Endometrium (tissue), 2 donors: ENCODE measurements around the gene TTLL12.

Experiments
- FAIRE-seq: peaks from 2 replicates; lab custom pipeline; 2012; peaks lifted over from hg19 to GRCh38; lab: Jason Lieb, UNC
- donor health status: control.
- donor health status: control.

The TTLL12 gene

DNA sequence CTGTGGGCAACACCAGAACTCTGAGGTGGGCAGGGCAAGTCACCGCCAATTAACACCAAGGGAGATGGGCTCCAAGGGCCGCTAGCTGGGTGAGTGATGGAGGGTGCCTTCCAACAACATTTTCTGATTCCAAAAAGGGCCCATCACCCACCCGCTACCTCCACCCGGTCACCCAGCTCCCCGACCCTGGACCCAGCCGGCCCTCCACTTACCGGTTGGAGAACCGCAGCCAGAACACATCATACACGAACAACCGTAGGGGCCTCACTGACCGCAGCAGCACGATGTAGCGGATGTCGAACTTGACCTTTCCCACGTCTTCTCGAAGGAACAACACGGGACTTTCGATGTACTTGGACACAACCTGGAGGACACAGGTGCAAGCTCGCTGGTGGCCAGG, 14.7 kb downstream of the TTLL12 start:
- no peak for FAIRE-seq

DNA sequence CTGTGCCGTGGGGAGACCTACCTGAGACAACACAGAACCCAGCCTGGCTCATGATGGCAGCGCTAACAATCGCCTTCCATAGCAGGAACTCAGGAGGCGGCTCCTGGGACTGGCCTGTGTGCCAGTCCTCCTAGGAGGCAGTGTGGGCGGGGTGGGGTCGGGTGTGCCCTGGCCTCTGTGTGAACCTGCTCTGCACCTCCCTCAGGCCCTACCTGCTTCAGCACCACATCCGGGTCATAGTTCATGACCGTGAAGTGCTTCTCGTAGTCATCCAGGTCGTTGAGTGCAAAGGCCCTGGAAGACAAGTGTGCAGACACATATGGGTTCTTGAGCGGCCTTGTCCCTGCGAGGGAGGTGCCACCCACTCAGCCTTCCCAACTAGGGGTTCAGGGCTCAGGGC, 15.3 kb downstream of the TTLL12 start:
- FAIRE-seq: no peak

DNA sequence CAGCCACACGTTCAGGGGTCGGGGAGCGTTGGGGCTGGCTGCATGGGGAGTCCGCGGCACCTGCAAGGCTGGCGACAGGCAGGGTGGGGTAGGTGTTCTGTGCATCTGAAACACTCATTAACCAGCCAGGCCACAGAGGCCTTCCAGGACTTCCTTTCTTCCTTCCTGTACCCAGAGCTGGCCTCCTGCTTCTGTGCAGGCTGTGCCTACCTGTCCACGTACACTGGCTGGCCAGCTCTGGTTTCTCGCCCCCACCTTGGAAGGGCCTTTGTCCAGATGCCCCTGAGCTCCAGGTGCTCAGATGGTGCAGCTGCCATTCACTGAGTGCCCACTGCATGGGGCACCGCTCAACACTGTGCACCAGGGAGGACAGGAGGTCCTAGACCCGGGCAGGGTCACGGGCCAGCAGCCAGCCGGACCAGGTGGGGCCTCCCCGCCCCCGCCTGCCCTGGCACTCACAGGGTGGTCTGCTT, 15.9 kb downstream of the TTLL12 start:
- no peak for FAIRE-seq

DNA sequence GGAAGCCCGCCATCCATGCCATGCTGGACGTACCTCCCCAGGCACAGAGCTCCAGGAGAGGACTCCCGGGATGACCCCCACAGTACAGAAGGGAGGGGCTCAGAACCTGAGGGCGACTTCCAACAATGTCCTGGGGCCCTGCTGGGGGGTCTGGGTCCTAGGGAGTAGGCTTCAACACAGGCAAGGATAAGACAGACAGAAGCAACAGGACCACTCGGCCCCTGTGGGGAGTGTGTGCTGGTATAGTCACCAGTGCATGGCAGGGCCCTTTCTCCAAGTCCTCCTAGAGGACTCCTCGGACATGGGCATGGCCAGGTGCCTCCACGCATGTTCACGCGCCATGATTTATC, 16.8 kb downstream of the TTLL12 start:
- FAIRE-seq: no peak

DNA sequence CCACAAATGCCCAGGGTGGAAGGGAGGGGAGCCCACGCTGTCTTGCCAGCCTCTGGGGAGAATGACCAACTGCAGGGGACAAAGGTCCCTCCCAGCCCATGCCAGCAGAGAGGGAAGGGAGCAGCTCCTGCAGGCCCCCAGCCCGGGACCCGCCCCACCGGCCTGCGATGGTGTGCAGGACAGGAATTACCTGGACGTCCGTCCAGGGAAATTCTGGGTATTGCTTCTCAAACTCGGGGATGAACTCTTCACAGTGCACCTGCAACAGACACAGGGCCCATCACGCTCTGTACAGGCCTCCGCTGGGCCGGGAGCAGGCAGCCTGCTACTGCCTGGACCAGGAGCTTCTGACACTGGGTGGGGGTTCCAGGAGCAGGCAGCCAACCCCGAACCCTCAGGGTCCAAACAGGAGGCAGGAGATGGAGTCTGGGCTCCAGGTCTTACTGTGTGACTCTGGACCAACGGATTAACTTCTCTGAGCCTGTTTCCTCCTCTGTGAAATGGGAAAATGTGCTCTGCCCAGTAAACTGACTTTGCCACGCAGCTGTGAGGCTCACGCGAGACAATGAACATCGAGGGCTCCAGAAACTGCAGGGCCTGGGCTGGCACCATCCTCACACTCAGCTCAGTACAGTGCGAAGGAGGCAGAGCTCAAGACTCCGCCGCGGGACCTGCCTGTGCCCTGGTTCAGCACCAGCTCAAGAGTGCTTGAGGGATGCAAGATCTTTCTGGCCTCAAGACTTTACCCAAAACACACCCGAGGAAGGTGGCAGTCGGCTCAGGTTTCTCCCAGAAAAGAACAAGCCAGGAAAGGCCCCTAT, 17.4 kb downstream of the TTLL12 start:
- FAIRE-seq: no peak

DNA sequence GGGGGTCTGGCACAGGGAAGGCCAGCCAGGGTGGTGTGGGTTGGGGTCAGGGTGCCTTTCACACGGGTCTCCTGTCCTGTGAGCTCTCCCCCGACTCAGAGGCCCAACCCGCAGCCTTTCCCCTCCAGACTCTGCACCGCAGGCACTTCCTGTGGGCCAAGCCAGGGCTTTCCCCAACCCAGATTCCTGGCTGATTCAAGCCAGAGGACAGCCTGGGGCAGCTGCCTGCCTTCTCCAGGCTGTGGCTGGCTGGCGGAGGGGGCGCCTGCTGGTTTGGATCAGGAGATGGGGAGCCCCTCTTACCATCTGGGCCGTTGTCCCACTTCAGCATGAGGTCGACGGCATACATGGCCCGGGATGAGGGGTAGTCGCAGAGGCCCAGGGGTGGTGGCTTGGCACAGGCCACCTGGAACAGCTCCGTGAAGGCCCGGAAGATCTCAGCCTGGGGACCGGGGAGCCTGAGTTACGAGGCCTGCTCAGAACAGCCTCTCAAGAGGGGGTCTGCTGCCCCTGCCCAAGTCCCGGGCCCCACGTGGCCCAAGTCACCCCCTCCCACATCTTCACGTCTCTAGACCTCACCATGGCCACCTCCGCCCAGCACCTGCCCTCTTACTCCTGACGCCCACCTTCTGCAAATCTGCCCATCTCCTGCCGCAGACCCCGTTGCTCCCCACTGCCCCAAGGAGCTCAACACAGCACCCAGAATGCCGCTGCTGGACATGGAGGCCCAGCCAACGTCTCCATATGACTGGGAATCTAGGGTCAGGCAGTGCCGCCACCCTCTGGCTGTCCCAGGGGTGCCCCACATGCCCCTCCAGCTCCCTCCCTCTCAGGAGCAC, 18.2 kb downstream of the TTLL12 start:
- FAIRE-seq: no peak

DNA sequence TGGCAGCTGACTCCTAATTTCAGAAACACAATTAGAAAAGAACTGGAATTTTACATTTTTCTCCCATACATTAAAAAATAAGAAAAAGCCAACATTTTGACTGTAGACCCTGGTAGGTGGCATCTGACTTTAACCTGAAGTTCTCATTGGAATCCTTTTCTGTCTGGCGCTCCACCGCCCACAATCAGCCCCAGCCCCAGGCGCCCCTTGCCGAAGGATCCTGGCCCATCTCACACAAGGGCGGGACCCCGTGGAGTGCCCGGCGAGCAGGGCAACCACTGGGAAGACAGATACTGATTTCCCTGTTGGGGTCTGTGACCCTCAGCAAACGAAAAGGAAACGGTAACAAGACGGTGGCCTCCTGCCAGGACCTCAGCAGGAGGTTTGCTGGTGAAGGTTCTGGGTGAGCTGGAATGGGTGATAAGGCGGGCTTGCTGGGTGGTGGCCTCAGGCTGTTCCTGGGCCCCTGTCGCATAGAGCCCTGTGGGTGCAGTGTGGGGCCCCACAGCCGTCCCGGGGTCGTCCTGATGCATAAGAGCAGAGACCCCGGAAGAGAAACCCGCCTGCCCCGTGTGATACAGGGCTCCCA, 19.8 kb downstream of the TTLL12 start:
- no peak for FAIRE-seq

DNA sequence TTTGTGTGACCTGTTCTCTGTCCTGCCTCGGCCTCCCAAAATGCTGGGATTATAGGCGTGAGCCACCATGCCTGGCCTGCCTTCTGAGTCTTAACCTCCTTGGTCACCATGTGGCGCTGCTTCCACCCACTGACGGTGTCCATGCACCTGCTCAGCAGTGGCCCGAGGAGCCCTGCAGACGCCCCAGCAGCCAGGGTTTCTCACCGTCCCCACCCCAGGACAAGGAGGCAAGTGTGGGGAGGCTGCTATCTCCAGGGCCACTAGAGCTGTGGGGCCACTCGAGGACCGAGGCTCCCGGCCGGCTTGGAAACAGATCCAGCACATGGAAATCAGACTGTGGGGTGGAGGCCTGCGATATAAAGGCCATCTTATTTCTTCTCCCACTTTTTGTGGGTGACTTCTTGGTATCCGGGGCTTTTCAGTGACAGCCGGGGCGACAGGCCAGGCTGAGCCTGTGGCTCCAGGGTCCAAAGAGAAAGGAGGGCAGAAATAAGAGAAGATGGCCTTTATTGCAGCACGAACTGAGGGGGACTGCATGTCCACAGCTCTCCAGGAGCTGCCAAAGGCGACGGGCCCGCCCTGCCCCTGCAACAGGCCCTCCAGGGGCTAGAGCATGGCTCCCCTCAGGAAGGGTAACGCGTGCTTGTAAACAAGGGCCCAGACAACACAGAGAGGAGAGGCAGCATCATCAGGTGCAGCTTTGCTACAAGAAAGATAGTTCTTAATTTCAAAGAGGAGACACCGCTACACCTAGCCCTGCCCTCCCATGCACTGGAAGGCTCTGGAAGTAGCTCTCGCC, 20.6 kb downstream of the TTLL12 start:
- no peak for FAIRE-seq

DNA sequence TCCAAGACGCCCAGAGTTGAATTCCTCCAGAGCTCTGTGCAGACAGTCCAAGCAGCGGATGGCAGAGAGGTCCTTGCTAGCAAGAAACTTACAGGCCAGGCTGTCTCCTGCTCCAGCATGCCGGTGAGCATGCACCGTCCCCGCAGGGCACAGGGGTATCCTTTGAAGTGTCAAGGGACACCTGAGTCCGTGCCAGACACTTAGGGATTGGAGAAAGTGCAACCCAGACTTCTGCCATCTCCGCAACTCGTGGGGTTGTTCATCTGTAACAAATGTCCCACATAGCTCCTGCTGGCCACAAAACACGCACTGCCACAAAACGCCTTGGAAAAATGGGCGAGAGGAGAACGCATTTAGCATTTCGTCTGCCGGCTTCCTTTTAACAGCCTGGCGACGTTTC, 22.3 kb downstream of the TTLL12 start:
- no peak for FAIRE-seq

DNA sequence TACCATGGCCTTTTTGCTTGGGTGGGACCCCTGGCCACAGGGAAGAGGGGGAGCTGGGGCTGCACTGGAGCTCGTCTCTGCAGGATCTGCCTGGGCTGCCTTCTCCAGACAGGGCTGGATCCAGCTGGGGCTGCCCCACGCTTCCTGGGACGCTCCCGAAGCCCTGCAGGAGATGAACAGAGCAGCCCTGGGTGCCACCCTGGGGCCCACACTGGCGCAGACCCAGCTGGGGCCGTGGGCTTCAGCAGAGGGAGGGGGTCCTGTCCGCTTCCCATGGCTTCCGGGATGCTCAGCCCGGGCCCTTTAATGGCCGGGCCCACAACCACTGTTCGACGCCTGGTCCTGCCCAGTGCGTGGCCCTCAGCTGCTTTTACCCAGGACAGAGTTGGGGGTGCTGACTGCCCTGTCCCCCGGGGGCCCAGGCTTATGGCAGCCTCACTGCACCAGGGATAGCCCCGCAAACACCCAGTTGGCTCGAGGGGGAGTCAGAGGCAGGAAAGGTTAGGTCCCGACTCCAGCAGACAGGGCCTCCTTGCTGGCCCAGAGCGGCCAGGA, 23.6 kb downstream of the TTLL12 start:
- no peak for FAIRE-seq

DNA sequence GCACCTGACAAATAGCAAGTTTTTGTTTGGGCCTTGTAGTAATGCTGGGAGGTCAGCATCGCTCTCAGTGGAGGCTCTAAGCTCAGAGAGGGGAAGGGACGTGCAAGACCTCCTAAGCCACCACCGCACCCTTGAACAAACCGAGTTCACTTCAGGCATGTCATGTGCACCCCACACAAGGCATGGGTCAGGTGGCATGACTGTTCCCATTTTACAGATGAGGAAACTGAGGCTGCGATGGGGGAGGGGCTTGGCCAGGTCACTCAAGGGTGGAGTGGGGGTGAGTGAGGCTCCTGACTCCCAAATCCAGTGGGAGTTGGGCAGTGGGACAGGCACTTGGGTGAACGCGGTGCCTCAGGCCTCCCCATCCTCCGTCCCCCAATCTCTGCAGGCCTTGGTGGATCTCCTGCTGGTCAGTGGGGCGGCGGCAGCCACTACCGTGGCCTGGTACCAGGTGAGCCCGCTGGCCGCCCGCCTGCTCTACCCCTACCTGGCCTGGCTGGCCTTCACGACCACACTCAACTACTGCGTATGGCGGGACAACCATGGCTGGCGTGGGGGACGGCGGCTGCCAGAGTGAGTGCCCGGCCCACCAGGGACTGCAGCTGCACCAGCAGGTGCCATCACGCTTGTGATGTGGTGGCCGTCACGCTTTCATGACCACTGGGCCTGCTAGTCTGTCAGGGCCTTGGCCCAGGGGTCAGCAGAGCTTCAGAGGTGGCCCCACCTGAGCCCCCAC, 24.4 kb downstream of the TTLL12 start:
- FAIRE-seq: no peak

DNA sequence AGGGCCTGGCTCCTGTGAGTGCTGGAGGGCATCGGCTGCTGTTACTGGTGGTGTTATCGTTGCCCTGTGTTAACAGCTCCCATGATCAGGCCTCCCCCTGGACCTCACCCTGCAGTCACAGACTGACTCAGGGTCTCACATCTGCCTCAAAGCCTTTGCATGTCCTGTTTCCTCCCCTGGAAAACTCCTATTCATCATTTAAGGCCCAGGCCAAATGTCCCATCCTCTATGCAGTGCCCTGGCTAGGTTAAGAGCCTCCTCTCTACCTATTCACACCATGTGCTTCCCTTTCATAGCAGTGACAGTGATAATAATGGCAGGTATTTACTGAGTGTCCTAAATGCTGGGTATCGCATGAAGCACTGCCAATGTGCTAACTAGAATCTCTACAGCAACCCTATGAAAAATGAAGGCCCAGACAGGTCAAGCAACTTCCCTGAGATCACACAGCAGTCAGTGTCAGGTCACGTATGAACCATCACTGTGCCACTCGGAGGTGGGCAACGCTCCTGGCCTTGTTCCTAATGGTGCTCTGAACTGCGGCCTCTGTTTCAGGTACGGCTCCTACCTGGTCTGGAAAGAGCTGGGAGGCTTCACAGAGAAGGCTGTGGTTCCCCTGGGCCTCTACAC, 26.3 kb downstream of the TTLL12 start:
- FAIRE-seq: no peak

DNA sequence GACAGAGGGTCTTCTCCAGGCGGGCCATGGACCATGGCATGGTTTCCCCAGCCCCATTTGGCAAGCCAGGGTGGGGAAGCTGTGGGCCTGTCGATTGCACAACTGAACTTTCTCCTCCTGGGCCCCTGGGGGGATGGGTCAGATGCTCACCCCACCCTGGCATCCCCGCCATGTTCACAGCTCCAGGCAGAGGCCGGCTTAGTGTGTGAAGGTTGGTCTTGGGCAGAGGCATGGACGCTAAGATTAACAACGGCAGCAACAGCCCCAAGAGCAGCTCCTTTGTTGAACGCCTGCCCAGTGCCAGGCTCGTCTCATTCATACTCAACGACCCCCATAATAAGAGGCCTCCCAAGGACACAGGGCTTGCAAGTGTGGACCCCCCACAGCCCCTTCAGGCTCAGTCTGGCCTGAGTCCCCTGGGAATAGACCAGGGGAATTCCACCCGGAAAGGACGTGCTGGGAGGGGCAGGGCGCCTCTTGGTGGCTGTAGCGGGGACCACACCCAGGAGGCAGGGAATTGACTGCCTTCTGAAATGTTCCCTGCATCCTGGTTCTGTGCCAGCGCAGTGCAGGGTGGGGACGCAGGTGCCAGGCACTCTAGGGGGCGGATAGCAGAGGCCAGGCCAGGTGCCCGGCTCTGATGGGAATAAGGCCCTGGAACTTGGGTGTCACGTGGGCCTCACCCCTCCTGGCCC, 27.3 kb downstream of the TTLL12 start:
- no peak for FAIRE-seq

DNA sequence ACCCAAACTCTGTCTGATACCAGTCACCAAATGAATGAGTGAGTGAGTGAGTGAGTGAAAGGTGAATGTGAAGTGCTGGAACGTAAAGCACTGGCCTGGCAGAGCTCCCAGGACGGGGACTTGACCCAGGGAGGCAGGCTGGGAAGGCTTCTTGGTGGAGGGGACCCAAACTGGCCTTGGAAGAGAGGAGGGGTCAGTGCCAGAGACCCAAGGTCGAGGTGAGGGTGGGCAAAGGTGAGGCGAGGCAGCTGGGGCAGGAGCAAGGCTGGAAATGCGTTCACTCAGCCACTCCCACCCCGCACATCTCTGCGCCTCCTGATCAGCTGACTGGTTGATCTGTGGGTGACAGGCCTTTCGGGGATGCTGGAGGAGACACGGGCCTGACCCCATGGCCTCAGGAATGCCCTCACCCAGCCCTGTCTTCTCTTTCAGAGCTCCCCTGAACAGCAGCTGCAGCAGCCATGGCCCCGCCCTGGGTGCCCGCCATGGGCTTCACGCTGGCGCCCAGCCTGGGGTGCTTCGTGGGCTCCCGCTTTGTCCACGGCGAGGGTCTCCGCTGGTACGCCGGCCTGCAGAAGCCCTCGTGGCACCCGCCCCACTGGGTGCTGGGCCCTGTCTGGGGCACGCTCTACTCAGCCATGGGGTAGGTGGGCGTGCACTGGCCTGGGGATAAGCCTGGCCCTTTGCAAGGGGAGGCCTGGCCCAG, 28.0 kb downstream of the TTLL12 start:
- no peak for FAIRE-seq

DNA sequence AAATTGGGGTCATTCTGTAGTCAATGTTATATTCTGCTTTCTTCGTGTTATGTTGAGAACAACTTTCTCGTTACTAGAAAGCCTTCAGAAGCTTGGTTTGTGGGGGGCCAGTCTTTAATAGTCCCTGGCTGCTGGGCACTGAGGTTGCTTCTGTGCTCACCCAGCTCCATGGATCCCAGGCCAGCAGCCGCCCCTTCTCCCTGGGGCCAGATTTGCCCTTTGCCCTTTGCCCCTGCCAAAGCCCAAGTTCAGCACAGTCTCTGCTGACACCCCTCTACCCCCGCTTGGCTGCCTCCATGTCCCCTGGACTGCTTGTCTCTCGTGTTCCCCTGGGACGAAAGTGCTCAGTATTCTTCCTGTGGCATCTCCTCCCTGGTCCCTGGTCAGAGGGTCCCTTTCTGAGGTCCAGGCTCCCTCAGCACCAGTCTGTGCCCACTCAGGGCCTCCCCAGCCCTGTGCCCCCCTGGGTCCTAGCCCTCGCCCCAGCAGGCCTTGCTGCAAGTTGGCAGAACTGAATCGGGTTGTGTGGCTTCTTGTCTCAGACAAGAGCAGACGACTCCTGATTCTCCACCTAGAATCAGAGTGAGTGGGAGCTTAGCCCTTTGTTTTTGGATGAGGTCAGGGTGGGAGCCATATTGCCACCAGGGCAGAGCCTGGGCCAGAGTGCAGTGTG, 28.9 kb downstream of the TTLL12 start:
- FAIRE-seq: no peak

DNA sequence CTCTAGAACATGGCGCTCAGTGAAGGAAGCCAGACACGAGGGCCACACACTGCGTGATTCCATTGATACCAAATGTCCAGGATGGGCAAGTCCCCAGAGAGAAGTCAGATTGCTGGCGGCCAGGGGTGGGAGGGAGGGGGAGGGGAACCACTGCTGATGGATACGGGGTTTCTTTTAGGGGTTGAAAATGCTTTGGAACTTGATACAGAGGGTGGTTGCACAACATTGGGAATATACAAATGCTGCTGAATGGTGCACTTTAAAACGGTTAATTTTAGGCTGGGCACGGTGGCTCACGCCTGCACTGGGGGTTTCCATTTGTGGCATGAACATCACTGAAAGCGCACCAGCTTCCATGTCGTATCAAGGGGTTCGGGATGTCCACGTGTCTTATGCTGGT, 30.5 kb downstream of the TTLL12 start:
- no peak for FAIRE-seq

DNA sequence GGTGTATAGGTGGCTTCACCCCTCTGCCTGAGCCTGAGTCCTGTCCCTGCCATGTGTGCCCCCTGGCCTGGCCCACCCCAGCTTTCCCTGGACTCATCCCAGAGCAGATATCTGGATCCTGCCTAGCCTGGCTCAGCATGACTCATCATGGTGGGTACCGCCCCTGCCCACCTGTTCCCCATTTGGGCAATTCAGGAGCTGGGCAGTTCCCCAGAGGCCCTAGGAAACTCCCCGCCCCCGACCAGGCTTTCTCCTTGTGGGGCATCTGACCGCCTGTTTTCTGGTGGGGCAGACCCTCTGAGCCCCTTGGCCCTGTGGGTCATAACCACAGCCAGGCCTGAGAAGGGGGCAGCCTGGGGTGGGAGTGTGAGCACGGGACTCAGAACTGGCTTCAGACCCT, 31.1 kb downstream of the TTLL12 start:
- FAIRE-seq: no peak

DNA sequence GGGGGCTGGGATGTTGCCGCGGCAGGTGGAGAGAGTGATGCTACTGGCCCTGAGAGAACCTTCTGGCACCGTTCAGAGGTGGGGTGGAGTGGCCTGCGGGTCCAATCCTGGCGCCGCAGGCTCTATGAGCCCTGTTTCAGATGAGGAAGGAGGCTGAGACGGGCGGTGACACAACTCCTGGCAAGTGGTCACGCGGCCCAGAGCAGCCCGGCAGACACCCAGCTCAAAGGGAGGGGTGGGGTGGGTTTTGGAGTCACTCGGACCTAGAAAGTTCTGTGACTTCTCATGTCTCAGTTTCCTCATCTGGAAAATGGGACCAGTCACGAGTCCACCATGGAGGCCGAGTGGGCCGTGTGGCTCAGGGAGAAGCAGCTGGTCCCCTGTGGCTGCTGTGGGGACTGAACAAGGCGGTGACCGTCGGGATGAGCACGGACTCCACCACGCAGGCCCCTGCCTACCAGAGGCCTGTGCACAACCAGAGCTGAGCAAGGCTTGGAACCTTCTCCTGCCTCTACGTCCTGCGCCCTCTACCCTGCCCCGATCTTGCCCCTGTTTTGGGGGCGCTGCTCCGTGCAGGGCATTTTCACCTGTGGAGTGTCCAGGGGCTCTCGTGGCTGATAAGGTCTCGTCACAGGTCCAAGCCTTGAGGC, 31.9 kb downstream of the TTLL12 start:
- no peak for FAIRE-seq
